A375 (cell line): Measurements from ENCODE around the gene SLC35G1. TPM values are rescaled to one million over a fixed set of nuclear protein-coding genes. Genes with fewer than 3 reads are reported as not detected.

Experiments used
- total RNA-seq: library from RNA; depleted of rRNA; stranded (reverse); fragments of >200 nt; shearing (Covaris generic); gene quantifications from 2 replicates; pipeline ENCODE4 v1.2.3, GENCODE V29; 2014; rRNA removed

Gene SLC35G1
- total RNA-seq: 5.8 and 7.0 TPM in 2 replicates

GRCh38 chr10:93893646-93894515, at the start of gene SLC35G1:
Gene SLC35G1 (plus strand): TSS chr10:93893978. CDS start chr10:93894034, 56 bp downstream.

Other genes starting within 250 kb of the SLC35G1 start
- 7.9 and 8.8 TPM in 2 replicates for gene FRA10AC1, start 191.4 kb upstream of the SLC35G1 start, total RNA-seq
- not detected in 2 replicates for gene LGI1, start 136.0 kb upstream of the SLC35G1 start, total RNA-seq
- 4.4 and 6.3 TPM in 2 replicates for gene PLCE1, start 100.0 kb downstream of the SLC35G1 start, total RNA-seq